Tibial nerve (tissue), 4 donors: Measurements from ENCODE around the gene GARIN5B. TPM values are rescaled to one million over a fixed set of nuclear protein-coding genes. Genes with fewer than 3 reads are reported as not detected.
"Not testable (repeated sequence)": the region's sequence is repeated elsewhere in the genome, so short reads cannot be mapped to it uniquely, and the experiment has no call there.

ENCODE experiments used
- DNase-seq, 2 donors: peaks; one replicate each; pipeline ENCODE4 v3.0.0-alpha.2; 2019; ENCODE audit warnings: low spot score in 2 of 2
- H3K27ac ChIP-seq, 4 donors: fragments of 200-600 bp; sonication (generic) in 3 of 4; one replicate each; pipeline ENCODE4 v1.5.1; 2017 to 2019; ENCODE audit warnings: mild to moderate bottlenecking in 1 of 4
- H3K27me3 ChIP-seq, 2 donors: fragments of 200-600 bp; sonication (generic) in 1 of 2; one replicate each; pipeline versions ENCODE4 v1.5.1 to v1.6.0; 2017 to 2019
- H3K36me3 ChIP-seq, 3 donors: fragments of 200-600 bp; sonication (generic); one replicate each; pipeline ENCODE4 v1.5.1; 2018 to 2019
- H3K4me1 ChIP-seq, 4 donors: fragments of 200-600 bp; sonication (generic) in 3 of 4; one replicate each; pipeline ENCODE4 v1.5.1; 2017 to 2019
- H3K4me3 ChIP-seq, 4 donors: fragments of 200-600 bp; sonication (generic) in 3 of 4; one replicate each; pipeline ENCODE4 v1.5.1; 2017 to 2019; ENCODE audit warnings: mild to moderate bottlenecking in 1 of 4, moderate library complexity in 1 of 4
- H3K9me3 ChIP-seq, 4 donors: fragments of 200-600 bp; sonication (generic) in 3 of 4; one replicate each; pipeline ENCODE4 v1.5.1; 2017 to 2019
- EP300 ChIP-seq, 2 donors: sonication (generic); formaldehyde crosslinking; IDR thresholded peaks; one replicate each; pipeline ENCODE4 v1.6.1; 2017; ENCODE audit warnings: antibody characterized with exemption in 2 of 2, mild to moderate bottlenecking in 1 of 2
- POLR2A ChIP-seq, 2 donors: fragments of 450-650 bp; IDR thresholded peaks; one replicate each; pipeline ENCODE4 v1.6.1; 2017; ENCODE audit warnings: antibody characterized with exemption in 2 of 2, mild to moderate bottlenecking in 2 of 2, moderate library complexity in 2 of 2
- WGBS, 2 donors: methylation state at CpG; one replicate each; pipeline ENCODE4 v1.1.5; 2018; 5-methylcytosine and 5-hydroxymethylcytosine counted together
- total RNA-seq, 4 donors: library from RNA; depleted of rRNA; stranded (reverse); fragments of >200 nt; gene quantifications; one replicate each; pipeline ENCODE4 v1.1.0, GENCODE V29; 2016
- TF ChIP-seq, protein P1 (sequence below), 5 experiments: fragments of 200-600 bp in 3 of 5; fragments of 450-650 bp in 2 of 5; sonication (generic) in 3 of 5; IDR thresholded peaks; one replicate each; pipeline ENCODE4 v1.5.1; 2016 to 2019; ENCODE audit warnings: antibody characterized with exemption in 5 of 5, mild to moderate bottlenecking in 3 of 5, moderate library complexity in 2 of 5

Gene GARIN5B
- total RNA-seq: not detected

DNA sequence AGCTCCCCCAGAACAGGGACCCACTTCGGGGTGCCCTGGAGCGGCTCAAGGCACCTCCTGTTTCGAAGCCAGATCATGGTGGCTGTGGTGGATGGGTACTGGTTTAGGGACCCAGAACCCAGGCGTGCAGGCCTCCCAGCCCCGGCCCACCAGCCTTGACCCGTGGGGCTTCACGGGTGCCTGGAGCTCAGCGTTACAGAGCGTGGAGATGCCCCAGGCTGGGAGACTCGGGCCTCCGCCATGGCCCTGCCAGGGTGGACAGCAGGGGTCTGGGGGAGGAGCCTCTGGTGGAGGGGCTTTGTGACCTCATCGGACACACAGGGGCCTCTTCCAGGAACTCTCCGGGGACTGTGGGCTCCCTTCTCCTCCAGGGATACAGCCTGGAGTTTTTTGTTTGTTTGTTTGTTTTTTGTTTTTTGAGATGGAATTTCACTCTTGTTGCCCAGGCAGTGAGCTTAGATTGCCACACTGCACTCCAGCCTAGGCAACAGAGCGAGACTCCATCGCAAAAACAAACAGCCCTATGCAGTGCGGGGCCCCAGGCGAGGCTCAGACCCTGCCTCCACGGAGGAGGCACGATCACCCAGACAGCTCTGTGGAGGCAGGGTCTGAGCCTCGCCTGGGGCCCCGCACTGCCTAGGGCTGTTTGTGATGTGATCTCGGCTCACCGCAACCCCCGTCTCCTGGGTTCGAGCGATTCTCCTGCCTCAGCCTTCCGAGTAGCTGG lies at the start of gene GARIN5B:
Gene GARIN5B (minus strand): TSS at position 271 of the 727 bp plus-strand sequence. CDS start 194 bp downstream, at position 77.
- no peak for DNase-seq
- no peaks in the 10 kb centered on the region for H3K9me3 ChIP-seq
- no peak within 1 kb of the TSS for H3K4me3 ChIP-seq
- WGBS, 2 donors: 66 to 73% methylated on average over 17 to 27 of the region's 27 CpGs
- no peak within 1 kb of the TSS for H3K27ac ChIP-seq
- peaks cover 0 to 25% of the 10 kb centered on the region in 2 donors for H3K27me3 ChIP-seq
- H3K4me1 ChIP-seq: no peaks in the 10 kb centered on the region
- no peaks in the 10 kb centered on the region for H3K36me3 ChIP-seq
- TF ChIP-seq, protein P1, sequence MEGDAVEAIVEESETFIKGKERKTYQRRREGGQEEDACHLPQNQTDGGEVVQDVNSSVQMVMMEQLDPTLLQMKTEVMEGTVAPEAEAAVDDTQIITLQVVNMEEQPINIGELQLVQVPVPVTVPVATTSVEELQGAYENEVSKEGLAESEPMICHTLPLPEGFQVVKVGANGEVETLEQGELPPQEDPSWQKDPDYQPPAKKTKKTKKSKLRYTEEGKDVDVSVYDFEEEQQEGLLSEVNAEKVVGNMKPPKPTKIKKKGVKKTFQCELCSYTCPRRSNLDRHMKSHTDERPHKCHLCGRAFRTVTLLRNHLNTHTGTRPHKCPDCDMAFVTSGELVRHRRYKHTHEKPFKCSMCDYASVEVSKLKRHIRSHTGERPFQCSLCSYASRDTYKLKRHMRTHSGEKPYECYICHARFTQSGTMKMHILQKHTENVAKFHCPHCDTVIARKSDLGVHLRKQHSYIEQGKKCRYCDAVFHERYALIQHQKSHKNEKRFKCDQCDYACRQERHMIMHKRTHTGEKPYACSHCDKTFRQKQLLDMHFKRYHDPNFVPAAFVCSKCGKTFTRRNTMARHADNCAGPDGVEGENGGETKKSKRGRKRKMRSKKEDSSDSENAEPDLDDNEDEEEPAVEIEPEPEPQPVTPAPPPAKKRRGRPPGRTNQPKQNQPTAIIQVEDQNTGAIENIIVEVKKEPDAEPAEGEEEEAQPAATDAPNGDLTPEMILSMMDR (IDR thresholded peaks at IDR 0.05): no peak
- TF ChIP-seq POLR2A (IDR thresholded peaks at IDR 0.05): no peak

DNA sequence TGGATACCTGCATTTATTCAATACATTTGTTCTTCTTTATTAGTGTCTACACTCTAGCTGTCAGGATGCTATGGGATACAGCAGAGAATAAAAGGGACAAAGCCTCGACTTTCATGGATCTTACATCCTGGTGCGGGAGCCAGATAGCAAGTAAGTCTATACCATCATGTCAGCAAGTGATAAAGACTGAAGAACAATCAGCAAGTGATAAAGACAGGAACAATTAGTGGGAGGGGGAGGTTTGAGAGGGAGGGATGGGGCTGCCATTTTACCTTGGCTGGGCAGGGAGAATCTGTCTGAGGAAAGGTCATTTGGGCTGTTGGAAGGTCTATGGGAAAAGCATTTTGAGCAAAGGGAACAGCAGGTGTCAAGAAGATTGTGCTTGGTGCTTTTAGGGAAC lies 47.1 kb upstream of the GARIN5B start:
- TF ChIP-seq EP300 (IDR thresholded peaks at IDR 0.05) (no peak), POLR2A (IDR thresholded peaks at IDR 0.05) (no peak)
- TF ChIP-seq, protein P1 (IDR thresholded peaks at IDR 0.05): no peak
- 95 to 96% methylated on average over 2 of the region's 2 CpGs for WGBS, 2 donors

DNA sequence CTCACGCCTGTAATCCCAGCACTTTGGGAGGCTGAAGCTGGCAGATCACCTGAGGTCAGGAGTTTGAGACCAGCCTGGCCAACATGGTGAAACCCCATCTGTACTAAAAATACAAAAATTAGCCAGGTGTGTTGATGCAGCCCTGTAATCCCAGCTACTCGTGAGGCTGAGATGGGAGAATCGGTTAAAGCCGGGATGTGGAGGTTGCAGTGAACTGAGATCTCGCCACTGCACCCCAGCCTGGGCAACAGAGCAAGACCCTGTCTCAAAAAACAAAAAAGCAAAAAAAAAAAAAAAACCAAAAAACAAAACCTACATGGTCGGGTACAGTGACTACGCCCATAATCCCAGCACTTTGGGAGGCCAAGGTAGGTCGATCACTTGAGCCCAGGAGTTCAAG lies 46.1 kb upstream of the GARIN5B start:
- not testable (repeated sequence) for DNase-seq, H3K4me3 ChIP-seq, H3K27ac ChIP-seq, H3K27me3 ChIP-seq, H3K9me3 ChIP-seq
- Histone ChIP-seq H3K36me3 (peaks cover 0 to 14% (median 0%) of the 10 kb centered on the region in 3 donors), H3K4me1 (peaks cover 0 to 23% (median 13%) of the 10 kb centered on the region in 4 donors)
- WGBS, 2 donors: 91 to 97% methylated on average over 8 of the region's 8 CpGs

More for the DNA sequence above, 47.1 kb upstream of the GARIN5B start:
- no peak overlapping the region for H3K4me3 ChIP-seq
- no peaks in the 10 kb centered on the region for H3K27me3 ChIP-seq
- no peak overlapping the region for H3K27ac ChIP-seq
- H3K4me1 ChIP-seq: peaks cover 0 to 23% (median 13%) of the 10 kb centered on the region in 4 donors
- H3K36me3 ChIP-seq: peaks cover 0 to 7% (median 0%) of the 10 kb centered on the region in 3 donors
- H3K9me3 ChIP-seq: no peaks in the 10 kb centered on the region
- DNase-seq: no peak

DNA sequence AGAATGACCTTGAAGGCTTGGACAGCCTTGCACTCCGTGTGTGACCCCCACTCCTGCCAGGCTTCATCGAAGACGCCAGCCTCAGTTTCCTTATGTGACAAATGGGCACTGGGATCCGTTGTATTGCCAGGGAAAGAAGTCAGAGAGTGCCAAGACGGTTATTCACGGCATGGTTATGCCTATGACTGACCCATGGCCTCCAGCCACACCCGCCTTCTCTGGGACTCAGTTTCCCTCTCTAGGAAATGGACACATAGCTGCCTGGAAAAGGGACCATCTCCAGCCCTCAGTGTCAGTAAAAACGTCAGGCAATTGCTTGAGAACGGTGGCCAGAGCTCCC lies 45.4 kb upstream of the GARIN5B start:
- Histone ChIP-seq H3K9me3 (no peaks in the 10 kb centered on the region), H3K36me3 (peaks cover 0 to 21% (median 0%) of the 10 kb centered on the region in 3 donors), H3K4me1 (peaks cover 0 to 23% (median 13%) of the 10 kb centered on the region in 4 donors), H3K4me3 (peak overlapping the region; percentile 41 to 95 (median 80)), H3K27ac (peak overlapping the region; percentile 95 to 98 (median 98)), H3K27me3 (no peaks in the 10 kb centered on the region)
- TF ChIP-seq EP300 (IDR thresholded peaks at IDR 0.05): no peak
- TF ChIP-seq, protein P1 (IDR thresholded peaks at IDR 0.05): peak in 1 of 5 experiments; percentile 5
- no peak for TF ChIP-seq POLR2A (IDR thresholded peaks at IDR 0.05)
- no peak for DNase-seq
- WGBS, 2 donors: 67 to 69% methylated on average over 9 of the region's 9 CpGs

DNA sequence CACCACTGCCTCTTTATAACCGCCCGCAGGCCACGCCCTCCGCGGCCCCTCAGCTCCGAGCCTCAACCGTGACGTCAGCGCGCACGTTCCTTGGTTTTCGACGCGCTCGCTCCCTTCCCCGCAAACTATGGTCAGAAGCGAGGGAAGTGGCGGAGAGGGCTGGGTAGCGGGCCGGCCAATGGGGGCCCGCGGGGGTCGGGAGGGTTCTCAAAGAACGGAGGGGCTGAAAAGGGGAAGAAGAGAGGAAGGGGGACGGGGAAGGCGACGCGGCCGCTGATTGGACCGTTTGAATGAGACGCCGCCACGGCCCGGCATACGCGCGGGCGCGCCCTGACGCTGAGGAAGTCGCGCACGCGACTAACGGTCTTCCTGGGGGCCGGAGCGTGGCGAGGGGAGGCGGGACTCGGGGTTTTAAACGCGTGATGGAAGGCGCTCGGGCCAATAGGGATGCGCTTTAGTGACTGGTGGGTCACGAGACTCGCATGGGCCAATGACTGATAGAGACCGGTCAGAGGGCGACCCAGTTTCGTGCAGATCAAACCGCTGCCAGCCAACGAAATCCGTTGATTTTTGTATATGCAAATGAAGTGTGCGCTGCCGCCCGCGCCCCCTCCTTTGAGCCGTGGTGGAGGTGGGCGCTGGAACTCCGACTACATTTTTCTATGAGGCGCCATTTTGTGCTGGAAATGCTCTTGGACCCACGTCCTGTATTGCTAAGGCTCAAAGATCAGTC lies 44.9 kb upstream of the GARIN5B start:
- no peaks in the 10 kb centered on the region for H3K9me3 ChIP-seq
- DNase-seq: peak; percentile 94 to 96
- TF ChIP-seq EP300 (IDR thresholded peaks at IDR 0.05): peak; percentile 73 to 91
- TF ChIP-seq, protein P1 (IDR thresholded peaks at IDR 0.05): peak in 1 of 5 experiments; percentile 10
- TF ChIP-seq POLR2A (IDR thresholded peaks at IDR 0.05): no peak
- peak overlapping the region; percentile 95 to 98 (median 98) for H3K27ac ChIP-seq
- peak overlapping the region; percentile 76 to 99 (median 90) for H3K4me3 ChIP-seq
- 1% methylated on average over 67 to 72 of the region's 72 CpGs for WGBS, 2 donors
- H3K4me1 ChIP-seq: peaks cover 0 to 27% (median 14%) of the 10 kb centered on the region in 4 donors
- no peaks in the 10 kb centered on the region for H3K27me3 ChIP-seq
- peaks cover 0 to 27% (median 2%) of the 10 kb centered on the region in 3 donors for H3K36me3 ChIP-seq
